Skin of body (tissue), 2 donors: ENCODE data around the gene NSD2. TPM values are rescaled to one million over a fixed set of nuclear protein-coding genes. Genes with fewer than 3 reads are reported as not detected.

ENCODE experiments used
- DNase-seq: peaks from one replicate; lab custom pipeline; 2025; lab: John Stamatoyannopoulos, UW
- total RNA-seq: library from RNA; depleted of rRNA; stranded (reverse); fragments of >200 nt; gene quantifications from one replicate; pipeline ENCODE4 v1.2.3, GENCODE V29; 2014

Gene NSD2
- total RNA-seq, 1 donor from 2014 or later: 41.8 TPM

- no peak for DNase-seq
Observed at GRCh38 chr4:1970926-1971325, 99.7 kb downstream of the NSD2 start.

GRCh38 chr4:1971456-1972200 is 100.4 kb downstream of the NSD2 start:
- DNase-seq: no peak

- DNase-seq: no peak
Observed at GRCh38 chr4:1972414-1972813, 101.2 kb downstream of the NSD2 start.

- no peak for DNase-seq
Observed at GRCh38 chr4:1973218-1973617, 102.0 kb downstream of the NSD2 start.

GRCh38 chr4:1973661-1974060 is 102.5 kb downstream of the NSD2 start:
- no peak for DNase-seq

GRCh38 chr4:1974840-1975239 is 103.6 kb downstream of the NSD2 start:
- no peak for DNase-seq

- DNase-seq: no peak
Observed at GRCh38 chr4:1975391-1975801, 104.2 kb downstream of the NSD2 start.

GRCh38 chr4:1975880-1976279 is 104.7 kb downstream of the NSD2 start:
- DNase-seq: no peak

GRCh38 chr4:1976416-1977352 is 105.5 kb downstream of the NSD2 start:
- no peak for DNase-seq

GRCh38 chr4:1978226-1978625 is 107.0 kb downstream of the NSD2 start:
- no peak for DNase-seq

GRCh38 chr4:1978741-1979476 is 107.7 kb downstream of the NSD2 start:
- DNase-seq: no peak

GRCh38 chr4:1979477-1980196 is 108.4 kb downstream of the NSD2 start:
- DNase-seq: no peak

GRCh38 chr4:1980561-1981041 is 109.4 kb downstream of the NSD2 start:
- DNase-seq: no peak

- DNase-seq: no peak
Observed at GRCh38 chr4:1981251-1982058, 110.3 kb downstream of the NSD2 start.

GRCh38 chr4:1982124-1983052 is 111.2 kb downstream of the NSD2 start:
- no peak for DNase-seq

- DNase-seq: no peak
Observed at GRCh38 chr4:1983053-1983845, 112.1 kb downstream of the NSD2 start.

GRCh38 chr4:1983846-1984405 is 112.7 kb downstream of the NSD2 start:
- no peak for DNase-seq
